HG03108 (cell line): Measurements from ENCODE around the gene KRT15.

ENCODE experiments used
- ATAC-seq: cut with Tn5 transposase; IDR thresholded peaks from one replicate; pipeline ENCODE4 v1.9.1; 2021; ENCODE audit warnings: moderate library complexity; ENCODE audit not compliant: unreplicated experiment

The KRT15 gene

GRCh38 chr17:41518789-41519449 lies at the start of gene KRT15:
Gene KRT15, minus strand, starts transcription at chr17:41518890. Its CDS starts 63 bp downstream, at chr17:41518827.
- ATAC-seq, result no peak

GRCh38 chr17:41567317-41567716 lies 48.6 kb upstream of the KRT15 start:
- ATAC-seq, result no peak

DNA sequence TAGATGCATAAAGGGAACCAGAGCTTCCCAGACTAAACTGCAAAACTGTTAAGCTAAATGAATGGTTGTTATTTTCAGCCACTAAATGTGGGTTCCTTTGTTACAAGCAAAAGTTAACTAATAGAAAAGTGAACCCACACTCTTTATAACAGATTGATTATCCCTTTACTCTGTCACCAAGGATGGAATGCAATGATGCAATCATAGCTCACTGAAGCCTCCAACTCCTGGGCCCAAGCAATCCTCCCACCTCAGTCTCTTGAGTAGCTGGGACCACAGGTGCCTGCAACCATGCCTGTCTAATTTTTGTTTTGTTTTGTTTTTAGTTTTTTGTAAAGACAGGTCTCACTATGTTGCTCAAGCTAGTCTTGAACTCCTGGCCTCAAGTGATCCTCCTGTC lies 46.6 kb upstream of the KRT15 start:
- no peak for ATAC-seq

GRCh38 chr17:41563607-41564170 lies 45.0 kb upstream of the KRT15 start:
- no peak for ATAC-seq

- no peak for ATAC-seq
These were observed 42.9 kb upstream of the KRT15 start for GRCh38 chr17:41561554-41561953.

- ATAC-seq, result no peak
These were observed 40.9 kb upstream of the KRT15 start for GRCh38 chr17:41559548-41559947.

DNA sequence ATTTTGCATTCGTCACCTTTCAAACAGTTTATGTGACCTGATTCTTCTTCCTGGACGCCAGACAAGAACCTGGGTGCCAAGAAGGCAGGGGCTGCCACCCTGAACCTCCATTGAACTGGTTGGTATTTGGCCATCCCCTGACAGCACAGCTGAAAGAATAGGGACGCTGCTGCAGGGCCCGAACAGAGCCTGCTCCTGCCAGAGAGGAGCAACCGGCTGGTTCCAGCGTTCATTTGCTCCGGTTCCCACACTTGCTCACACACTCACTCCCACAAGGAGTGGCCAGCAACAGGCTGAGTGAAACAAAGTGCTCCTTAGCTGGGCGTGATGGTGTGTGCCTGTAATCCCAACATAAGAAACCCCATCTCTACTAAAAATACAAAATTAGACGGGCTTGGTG lies 38.2 kb upstream of the KRT15 start:
- no peak for ATAC-seq

DNA sequence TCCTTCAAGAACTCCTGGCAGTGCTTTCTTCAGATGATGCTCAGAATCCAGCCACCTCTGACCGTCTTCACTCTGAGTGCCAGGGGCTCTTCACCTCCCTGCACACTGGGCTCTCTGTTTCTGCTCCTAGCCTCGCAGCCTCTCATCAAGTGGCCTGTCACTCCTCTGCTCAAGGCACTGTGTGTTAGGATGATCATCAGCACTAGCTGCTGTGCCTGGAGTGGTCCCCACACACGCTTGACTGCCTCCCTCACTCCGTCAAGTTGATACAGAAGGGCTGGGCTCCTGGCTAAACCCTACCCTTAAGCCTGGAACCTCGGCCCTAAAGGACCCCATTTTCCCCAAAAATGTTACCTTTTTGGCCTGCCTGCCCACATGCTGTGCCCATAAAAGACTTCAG lies 37.6 kb upstream of the KRT15 start:
- no peak for ATAC-seq

DNA sequence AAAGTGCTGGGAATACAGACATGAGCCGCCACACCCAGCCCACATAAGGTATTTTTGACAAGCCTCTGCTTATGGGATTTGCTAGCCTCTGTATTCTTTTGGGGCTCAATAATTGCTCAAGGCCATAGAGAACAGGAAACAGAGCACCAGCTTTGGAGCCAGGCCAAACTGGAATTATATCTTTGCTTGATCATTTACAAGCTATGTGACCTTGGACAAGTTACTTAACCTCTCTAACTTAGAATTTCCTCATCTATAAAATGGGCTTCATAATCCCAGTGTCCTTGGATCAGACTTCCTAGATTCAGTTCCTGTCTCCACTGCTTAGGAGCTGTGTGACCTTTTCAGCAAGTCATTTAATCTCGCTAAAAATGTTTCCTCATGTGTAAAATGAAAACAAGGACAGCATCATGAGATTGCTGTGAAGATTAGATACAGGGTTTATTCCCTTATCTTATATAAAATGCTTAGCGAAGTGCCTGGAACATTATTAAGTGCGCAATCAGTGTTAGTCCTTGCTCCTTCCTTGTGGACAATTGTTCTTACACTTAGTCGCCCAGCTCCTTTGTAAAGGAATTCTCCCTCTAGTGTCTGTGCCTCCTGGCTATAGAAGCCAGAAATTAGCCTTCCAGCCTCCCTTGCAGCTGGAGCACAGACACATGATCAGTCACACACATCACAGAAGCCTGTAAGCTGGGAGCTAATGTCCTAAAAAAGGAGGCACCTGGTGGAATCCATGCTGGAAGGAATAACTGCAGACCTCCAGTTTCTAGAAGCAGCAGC lies 36.6 kb upstream of the KRT15 start:
- ATAC-seq, result no peak

- ATAC-seq, result no peak
These were observed 35.4 kb upstream of the KRT15 start for GRCh38 chr17:41553987-41554680.

GRCh38 chr17:41553176-41553575 lies 34.5 kb upstream of the KRT15 start:
- ATAC-seq, result no peak

- ATAC-seq, result no peak
These were observed 33.8 kb upstream of the KRT15 start for GRCh38 chr17:41552455-41552854.

- no peak for ATAC-seq
These were observed 32.7 kb upstream of the KRT15 start for GRCh38 chr17:41551365-41551764.

GRCh38 chr17:41549596-41550039 lies 30.9 kb upstream of the KRT15 start:
- no peak for ATAC-seq

DNA sequence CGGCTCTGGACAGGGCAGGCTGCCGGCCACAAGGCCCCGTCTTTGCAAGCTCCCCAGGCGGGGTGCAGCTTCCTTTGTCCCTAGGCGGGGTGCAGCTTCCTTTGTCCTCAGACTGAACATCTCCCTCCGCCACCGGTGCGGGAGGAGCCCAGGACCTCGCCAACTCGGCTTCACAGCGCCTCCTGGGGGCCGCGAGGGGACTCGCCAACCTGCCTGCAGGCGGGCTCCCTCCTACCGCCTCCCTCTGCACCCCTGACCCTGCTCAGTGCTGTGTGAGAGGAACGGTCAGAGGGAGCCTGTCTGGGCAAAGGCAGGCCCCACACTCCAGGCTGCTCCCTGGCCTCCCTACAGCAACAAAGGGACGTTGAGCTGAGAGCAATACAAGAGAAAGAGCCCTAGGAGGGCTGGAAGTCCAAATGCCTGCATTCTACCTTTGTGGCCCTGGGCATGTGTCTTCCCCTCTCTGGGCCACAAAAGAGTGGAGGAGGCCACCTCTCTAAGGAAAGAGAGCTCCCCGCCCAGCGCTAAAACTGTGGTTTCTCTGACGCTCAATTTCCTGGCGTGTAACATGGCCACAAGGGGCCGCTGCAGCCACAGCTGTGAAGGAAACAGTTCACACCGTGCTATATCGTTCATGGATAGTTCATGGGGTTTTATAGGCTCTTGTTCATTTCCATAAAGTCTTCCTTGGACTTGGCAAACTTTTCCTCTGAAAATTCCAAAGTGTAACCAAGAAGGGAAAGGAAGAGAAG lies 30.3 kb upstream of the KRT15 start:
- no peak for ATAC-seq

DNA sequence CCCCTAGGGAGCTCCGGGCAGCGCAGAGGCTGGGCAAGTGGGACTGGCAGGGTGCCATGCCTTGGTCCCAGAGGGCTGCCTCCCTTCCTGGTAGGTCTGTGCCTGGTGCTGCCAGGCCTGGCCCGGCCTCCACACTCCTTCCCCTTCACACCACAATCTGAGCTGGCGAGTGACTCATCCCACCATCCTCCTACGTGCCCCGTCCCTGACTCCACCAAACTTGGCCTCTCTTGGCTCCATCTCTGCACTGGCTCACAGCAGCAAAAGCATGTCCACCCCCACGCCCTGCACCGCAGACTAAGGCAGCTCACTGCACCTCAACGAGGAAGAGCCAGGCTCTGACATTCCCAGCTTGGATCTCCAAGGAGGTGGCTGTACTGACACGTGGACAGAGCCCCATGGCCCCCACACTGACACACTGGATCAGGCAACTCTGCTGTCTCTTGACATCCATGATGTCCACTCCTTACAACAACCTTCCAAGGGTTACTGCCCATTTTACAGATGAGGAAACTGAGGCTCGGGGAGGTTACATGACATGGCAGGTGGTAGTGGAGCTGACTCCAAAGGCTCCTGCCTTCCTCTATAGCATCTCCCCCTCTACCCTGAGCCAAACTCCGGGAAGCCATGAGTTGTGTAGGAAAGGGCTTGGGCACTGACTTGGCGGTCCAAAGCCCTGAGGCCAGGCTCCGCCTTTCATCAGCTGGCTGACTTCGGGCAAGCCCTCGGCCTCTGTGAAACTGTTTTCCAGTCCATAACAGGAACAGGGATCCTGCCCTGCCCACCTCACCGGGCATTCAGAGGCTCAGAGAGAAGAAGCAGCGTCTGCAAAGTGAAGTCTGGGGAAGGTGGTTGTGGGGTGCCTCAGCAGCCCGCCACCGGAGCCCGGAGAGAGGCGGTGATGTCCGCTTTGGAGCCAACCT lies 29.5 kb upstream of the KRT15 start:
- ATAC-seq, result no peak

DNA sequence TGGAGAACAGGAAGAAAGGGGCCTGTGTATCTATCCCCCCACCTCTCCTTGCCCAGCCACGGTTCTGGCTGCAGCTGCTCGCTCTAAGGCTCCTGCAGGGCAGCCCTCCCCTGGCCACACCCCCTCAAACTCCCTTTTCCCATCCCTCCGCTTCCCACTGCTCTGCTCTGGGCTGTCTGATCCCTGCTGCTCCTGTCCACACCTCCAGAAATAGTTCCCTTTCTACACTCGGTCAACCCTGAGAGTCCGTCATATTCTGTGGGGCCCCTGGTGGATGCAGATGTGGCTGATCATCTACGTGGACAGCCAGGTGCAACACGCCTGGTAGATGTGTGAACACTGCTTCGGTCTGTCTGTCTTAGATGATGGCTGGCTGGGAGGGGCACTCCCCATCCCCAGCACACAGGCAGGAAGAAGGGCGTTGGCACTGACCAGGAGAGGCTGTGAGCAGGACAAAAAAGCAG lies 28.7 kb upstream of the KRT15 start:
- ATAC-seq, result no peak

- no peak for ATAC-seq
These were observed 28.1 kb upstream of the KRT15 start for GRCh38 chr17:41546819-41547218.

DNA sequence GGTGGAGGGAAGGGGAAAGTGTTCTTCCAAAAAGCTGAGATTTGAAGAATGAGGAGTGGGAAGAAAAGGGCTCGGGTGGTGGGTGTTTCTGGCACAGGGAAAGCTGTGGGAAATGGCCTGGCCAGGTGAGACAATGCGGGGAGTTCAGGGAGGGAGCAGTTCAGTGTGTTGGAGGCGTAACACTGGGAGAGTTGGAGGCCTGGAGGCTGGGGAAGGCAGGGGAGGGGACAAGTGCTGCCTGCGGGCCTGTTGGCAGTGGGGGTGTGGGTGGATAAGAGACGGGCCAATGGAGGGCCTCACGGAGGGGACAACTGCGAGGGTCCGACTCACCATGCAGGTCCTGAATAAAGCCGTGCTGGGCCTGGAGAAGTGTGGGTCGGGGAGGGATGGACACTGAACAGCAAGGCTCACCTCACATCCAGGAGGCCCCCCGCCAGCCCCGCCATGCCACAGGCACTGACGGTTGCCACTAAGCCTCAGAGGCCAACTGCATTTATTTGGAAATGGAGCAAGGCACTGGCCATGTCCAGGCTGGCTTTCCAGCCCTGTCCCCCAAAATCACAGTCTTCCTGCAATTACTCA lies 27.2 kb upstream of the KRT15 start:
- no peak for ATAC-seq
